ENCODE results near the gene SCNN1B. TPM values are rescaled to one million over a fixed set of nuclear protein-coding genes. Genes with fewer than 3 reads are reported as not detected.
"Not testable (repeated sequence)": the region's sequence is repeated elsewhere in the genome, so short reads cannot be mapped to it uniquely, and the experiment has no call there.

Gene SCNN1B
- total RNA-seq, 1 donor from 2014 or later: 16.1 TPM

DNA sequence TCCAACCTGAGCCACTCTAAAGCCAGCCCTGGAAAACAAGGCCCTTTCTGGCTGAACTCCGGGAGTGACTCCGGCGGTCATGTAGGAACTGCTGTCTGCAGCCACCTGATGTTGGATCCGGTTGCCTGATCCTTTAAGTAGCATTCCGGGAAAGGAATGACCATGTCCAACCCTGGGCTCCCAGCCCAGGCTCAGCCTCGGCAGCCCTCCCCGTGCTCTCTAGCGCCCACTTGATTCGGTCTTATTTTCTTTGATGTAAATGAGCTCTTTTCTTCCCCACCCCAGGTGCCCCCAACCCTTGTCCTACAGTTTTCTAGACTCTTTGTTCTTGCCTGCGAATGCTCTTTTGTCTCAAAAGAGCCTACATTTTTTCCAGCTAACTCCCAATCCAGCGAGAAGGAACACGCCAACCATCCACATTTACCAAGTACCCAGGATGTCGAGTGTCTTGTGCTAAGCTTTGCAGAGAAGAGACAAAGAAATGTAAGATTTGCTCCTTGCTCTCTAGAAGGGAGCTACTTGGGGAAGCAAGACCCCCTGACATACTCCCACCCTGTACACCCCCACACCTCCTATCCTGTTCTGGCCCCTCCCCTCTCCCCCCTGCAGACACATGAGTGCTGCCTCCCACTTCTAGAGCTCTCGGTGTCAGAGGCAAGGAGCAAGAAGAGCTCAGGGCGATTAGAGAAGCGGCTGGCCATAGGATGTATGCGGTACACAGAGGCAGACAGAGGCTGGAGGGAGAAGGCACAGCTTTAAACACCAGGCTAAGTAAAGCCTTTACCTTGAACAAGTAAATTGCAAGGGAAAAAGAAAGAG, 97.1 kb downstream of the SCNN1B start:
- no peak for DNase-seq (ENCODE audit: low spot score in 2 of 2)
- Histone ChIP-seq H3K36me3 (peaks cover 66 to 92% of the 10 kb centered on the region in 2 donors), H3K4me3 (no peak overlapping the region), H3K9me3 (no peaks in the 10 kb centered on the region), H3K27me3 (no peaks in the 10 kb centered on the region), H3K27ac (no peak overlapping the region), H3K4me1 (no peaks in the 10 kb centered on the region)
- intact Hi-C loops (cut with DNase I): no loop called here
- TF ChIP-seq, protein P1, sequence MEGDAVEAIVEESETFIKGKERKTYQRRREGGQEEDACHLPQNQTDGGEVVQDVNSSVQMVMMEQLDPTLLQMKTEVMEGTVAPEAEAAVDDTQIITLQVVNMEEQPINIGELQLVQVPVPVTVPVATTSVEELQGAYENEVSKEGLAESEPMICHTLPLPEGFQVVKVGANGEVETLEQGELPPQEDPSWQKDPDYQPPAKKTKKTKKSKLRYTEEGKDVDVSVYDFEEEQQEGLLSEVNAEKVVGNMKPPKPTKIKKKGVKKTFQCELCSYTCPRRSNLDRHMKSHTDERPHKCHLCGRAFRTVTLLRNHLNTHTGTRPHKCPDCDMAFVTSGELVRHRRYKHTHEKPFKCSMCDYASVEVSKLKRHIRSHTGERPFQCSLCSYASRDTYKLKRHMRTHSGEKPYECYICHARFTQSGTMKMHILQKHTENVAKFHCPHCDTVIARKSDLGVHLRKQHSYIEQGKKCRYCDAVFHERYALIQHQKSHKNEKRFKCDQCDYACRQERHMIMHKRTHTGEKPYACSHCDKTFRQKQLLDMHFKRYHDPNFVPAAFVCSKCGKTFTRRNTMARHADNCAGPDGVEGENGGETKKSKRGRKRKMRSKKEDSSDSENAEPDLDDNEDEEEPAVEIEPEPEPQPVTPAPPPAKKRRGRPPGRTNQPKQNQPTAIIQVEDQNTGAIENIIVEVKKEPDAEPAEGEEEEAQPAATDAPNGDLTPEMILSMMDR (IDR thresholded peaks at IDR 0.05): no peak

DNA sequence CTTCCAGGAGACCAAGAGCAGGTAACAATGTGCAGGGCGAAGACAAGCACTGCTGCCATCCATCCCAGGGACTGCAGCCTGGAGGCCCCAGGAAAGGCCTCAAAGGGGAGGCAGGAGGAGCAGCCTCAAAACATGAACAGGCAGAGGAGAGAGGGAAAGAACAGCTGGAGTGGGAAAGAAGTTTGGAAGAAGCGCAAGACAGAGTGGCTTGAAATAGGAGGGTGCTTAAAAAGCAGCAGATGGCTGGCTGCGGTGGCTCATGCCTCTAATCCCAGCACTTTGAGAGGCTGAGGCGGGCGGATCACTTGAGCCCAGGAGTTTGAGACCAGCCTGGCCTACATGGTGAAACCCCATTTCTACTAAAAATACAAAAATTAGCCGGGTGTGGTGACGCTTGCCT, 98.3 kb downstream of the SCNN1B start:
- intact Hi-C loops (cut with DNase I); H3K4me1 ChIP-seq; H3K9me3 ChIP-seq; H3K27ac ChIP-seq; H3K27me3 ChIP-seq; DNase-seq (ENCODE audit: low spot score in 2 of 2); H3K4me3 ChIP-seq: not testable (repeated sequence)
- peaks cover 73 to 95% of the 10 kb centered on the region in 2 donors for H3K36me3 ChIP-seq

DNA sequence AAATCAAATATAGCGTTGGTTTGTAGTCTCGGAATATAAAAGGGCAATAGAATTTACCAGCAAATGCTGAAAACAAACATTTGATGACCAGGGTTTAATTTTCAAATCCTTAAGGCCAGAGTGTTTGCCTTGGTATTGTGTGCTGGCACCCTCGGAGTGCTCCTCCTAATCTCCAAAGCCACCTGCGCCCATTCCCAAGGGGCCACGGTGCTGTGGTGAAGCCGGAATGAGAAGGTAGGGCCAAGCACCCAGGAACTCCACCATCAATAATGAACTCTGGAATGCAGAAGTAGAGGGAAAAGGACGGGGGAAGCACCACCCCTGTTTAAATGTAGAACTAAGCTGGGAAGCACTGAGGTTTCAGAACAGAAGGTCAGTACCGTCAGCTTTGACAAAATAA, 99.0 kb downstream of the SCNN1B start:
- Histone ChIP-seq H3K36me3 (peaks cover 74 to 96% of the 10 kb centered on the region in 2 donors), H3K27ac (no peak overlapping the region), H3K4me1 (no peaks in the 10 kb centered on the region), H3K9me3 (no peaks in the 10 kb centered on the region), H3K4me3 (no peak overlapping the region), H3K27me3 (no peaks in the 10 kb centered on the region)
- intact Hi-C loops (cut with DNase I): no loop called here
- no peak for DNase-seq (ENCODE audit: low spot score in 2 of 2)
- TF ChIP-seq, protein P1 (IDR thresholded peaks at IDR 0.05): no peak

DNA sequence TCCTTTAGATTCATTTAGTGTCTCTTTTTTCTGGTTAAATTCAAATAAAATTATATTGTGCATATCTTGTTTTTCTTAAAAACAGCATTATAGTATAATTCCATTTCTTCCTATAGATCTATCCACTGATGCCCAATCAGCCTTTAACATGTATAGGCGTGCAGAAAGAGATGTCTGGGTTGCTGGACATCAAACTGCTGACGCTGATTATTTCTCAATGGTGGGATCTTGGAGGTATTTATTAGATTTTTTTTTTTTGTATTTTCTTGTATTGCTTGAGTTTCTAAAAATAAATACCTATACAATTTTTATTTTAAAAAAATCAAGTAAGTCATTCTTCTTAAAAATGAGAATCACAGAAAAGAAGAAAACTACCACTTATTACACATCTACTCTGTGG, 100.0 kb downstream of the SCNN1B start:
- H3K27ac ChIP-seq: no peak overlapping the region
- DNase-seq (ENCODE audit: low spot score in 2 of 2): no peak
- H3K9me3 ChIP-seq: no peaks in the 10 kb centered on the region
- peaks cover 71 to 98% of the 10 kb centered on the region in 2 donors for H3K36me3 ChIP-seq
- TF ChIP-seq, protein P1 (IDR thresholded peaks at IDR 0.05): no peak
- no peak overlapping the region for H3K4me3 ChIP-seq
- H3K4me1 ChIP-seq: no peaks in the 10 kb centered on the region
- intact Hi-C loops (cut with DNase I): no loop called here
- H3K27me3 ChIP-seq: no peaks in the 10 kb centered on the region

DNA sequence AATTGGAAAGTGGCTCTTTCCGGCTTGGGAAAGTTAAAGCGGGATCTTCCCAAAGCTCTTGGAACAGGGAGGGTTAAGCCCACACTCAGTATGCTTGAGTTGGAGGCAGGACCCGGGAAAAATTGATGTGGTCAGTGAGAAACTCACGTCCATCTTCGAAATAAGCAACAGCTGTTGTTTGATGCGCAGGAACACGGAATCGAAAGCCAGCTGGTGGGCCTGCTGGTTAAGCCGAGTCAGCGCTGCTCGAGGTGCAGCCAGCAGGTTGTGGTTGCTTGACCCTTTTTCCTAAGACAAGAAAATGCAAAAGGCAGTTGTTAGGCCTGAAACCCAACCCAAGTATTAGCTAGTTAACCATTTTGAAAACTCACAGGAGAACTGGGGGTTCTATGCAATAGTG, 101.4 kb downstream of the SCNN1B start:
- Histone ChIP-seq H3K4me1 (no peaks in the 10 kb centered on the region), H3K27ac (no peak overlapping the region), H3K9me3 (no peaks in the 10 kb centered on the region), H3K27me3 (no peaks in the 10 kb centered on the region), H3K36me3 (peaks cover 64 to 92% of the 10 kb centered on the region in 2 donors), H3K4me3 (no peak overlapping the region)
- TF ChIP-seq, protein P1 (IDR thresholded peaks at IDR 0.05): no peak
- intact Hi-C loops (cut with DNase I): no loop called here
- no peak for DNase-seq (ENCODE audit: low spot score in 2 of 2)

DNA sequence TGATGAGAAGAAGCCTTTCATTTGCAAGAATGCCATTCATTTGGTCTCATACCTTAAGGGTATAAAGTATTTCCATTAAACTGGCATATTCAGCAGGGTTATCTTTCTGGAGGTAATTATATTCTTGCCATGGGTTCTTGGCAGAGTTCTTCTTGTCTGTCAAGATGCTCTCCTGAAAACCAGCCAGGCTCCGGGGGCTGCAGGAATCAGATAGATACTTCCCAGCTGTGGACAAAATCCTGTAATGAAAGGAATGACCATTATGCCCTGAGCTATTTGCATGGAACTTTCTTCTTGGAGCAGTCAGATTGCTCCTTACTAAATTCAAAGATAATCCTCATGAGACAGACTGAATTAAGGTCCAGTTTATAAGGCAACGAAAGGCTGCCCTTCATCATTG, 103.9 kb downstream of the SCNN1B start:
- DNase-seq (ENCODE audit: low spot score in 2 of 2): no peak
- peaks cover 67 to 86% of the 10 kb centered on the region in 2 donors for H3K36me3 ChIP-seq
- TF ChIP-seq, protein P1 (IDR thresholded peaks at IDR 0.05): no peak

More for the DNA sequence above, 103.9 kb downstream of the SCNN1B start:
- Histone ChIP-seq H3K9me3 (no peaks in the 10 kb centered on the region), H3K4me1 (no peaks in the 10 kb centered on the region), H3K27ac (no peak overlapping the region), H3K4me3 (no peak overlapping the region), H3K27me3 (no peaks in the 10 kb centered on the region)
- intact Hi-C loops (cut with DNase I): no loop called here
